ENCODE measurements around the gene FAM78A.

Gene FAM78A

DNA sequence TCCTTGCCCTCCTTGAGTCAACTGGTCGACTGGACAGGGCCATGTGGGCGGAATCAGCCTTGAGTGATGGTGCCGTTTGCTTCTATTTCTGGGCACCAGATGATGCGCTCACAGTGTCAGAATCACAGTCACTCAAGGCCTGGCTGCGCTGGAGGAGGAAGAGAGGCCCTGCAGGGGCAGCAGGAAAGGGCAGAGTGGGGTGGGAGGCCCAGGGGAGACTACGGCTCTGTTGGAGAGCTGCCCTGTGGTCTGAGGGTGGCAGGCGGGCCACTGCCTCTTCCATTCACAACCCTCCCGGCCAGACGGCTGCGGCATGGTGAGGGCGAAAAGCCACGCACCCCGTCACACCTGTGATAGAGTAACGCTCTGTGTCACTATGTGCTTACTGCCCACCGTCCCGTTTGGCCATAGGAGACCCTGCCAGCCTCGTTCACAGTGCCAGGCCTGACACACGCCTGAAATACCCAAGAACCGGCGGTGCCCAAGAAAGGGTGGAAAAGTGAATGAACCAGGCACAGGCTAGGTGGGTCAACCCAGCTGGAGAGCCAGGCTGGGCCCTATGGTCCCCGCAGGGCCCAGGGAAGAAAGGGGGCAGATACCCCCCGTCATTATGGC lies 23.1 kb upstream of the FAM78A start:
- Histone ChIP-seq H3K36me3 (ENCODE audit: control insufficient read depth, low read depth, low read length) (no peaks in the 10 kb centered on the region), H3K27ac (ENCODE audit: low read length) (no peak overlapping the region), H3K9ac (ENCODE audit: low read length) (no peak overlapping the region), H3K4me3 (ENCODE audit: low read length) (no peak overlapping the region), H3K27me3 (ENCODE audit: control insufficient read depth, insufficient read depth, low read length) (no peaks in the 10 kb centered on the region), H3K4me1 (ENCODE audit: control insufficient read depth, low read depth, low read length) (no peaks in the 10 kb centered on the region), H3K9me3 (ENCODE audit: control insufficient read depth, low read depth, low read length) (no peaks in the 10 kb centered on the region)

DNA sequence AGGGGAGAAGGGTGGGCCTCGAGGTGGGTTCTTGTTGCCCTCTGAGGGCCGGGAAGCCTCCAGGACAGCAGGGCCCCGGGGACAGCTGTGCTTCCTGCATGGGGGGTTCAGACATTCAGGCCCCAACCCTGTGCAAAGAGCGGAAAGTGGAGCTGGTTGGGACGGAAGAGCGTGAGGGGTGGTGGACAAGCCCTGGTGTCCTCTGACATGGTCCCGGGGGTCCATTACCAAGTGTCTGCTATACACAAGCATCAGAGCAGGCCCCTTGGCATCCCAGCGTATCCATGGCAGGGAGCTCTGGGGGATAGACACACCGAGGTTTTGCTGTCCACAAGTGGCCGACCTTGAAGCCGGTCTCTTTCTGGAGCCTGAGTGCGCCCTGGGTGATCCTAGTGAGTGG lies 22.5 kb upstream of the FAM78A start:
- Histone ChIP-seq H3K36me3 (ENCODE audit: control insufficient read depth, low read depth, low read length) (no peaks in the 10 kb centered on the region), H3K4me1 (ENCODE audit: control insufficient read depth, low read depth, low read length) (no peaks in the 10 kb centered on the region), H3K27ac (ENCODE audit: low read length) (no peak overlapping the region), H3K9ac (ENCODE audit: low read length) (no peak overlapping the region), H3K9me3 (ENCODE audit: control insufficient read depth, low read depth, low read length) (no peaks in the 10 kb centered on the region), H3K4me3 (ENCODE audit: low read length) (no peak overlapping the region), H3K27me3 (ENCODE audit: control insufficient read depth, insufficient read depth, low read length) (no peaks in the 10 kb centered on the region)

DNA sequence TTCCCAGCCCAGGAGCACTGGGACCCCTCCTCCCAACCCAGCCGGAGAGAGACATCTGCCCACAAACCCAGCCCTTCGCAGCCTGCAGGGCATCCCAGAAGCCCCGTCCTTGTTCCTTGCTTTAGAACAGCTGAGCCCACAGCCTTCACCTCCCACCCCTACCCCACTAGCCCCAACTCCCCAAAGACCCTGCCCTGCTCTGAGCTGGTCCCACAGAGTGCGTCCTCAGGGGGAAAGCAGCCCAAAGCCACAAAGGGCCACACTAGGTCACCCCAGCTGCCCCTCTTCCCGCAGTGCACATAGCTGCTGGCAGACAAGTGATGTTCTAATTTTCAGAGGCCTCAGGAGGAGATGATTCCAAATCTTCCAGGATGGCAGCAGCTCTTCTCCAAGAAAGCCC lies 22.0 kb upstream of the FAM78A start:
- no peaks in the 10 kb centered on the region for H3K4me1 ChIP-seq (ENCODE audit: control insufficient read depth, low read depth, low read length)
- no peaks in the 10 kb centered on the region for H3K9me3 ChIP-seq (ENCODE audit: control insufficient read depth, low read depth, low read length)
- no peak overlapping the region for H3K27ac ChIP-seq (ENCODE audit: low read length)
- no peaks in the 10 kb centered on the region for H3K27me3 ChIP-seq (ENCODE audit: control insufficient read depth, insufficient read depth, low read length)
- H3K4me3 ChIP-seq (ENCODE audit: low read length) = no peak overlapping the region
- H3K36me3 ChIP-seq (ENCODE audit: control insufficient read depth, low read depth, low read length) = no peaks in the 10 kb centered on the region
- no peak overlapping the region for H3K9ac ChIP-seq (ENCODE audit: low read length)

DNA sequence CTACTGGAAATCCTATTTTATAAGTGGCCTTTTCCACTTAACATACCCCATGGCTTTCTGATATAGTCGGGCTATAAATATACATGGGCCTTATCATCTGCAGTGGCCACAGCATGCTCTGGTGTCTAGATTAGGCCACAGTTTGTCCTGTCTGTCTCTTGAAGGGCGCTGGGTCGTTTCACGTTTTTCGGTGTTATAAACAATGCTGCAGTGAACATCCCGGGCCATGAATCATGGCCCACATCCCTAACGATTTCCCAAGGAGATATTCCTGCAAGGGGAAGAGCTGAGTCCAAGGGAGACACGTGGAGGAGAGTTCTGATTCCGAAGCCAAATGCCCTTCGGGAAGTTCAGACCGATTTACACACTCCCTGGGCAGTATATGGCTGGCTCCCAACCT lies 21.6 kb upstream of the FAM78A start:
- H3K27ac ChIP-seq (ENCODE audit: low read length) = no peak overlapping the region
- no peaks in the 10 kb centered on the region for H3K9me3 ChIP-seq (ENCODE audit: control insufficient read depth, low read depth, low read length)
- no peaks in the 10 kb centered on the region for H3K27me3 ChIP-seq (ENCODE audit: control insufficient read depth, insufficient read depth, low read length)
- H3K36me3 ChIP-seq (ENCODE audit: control insufficient read depth, low read depth, low read length) = no peaks in the 10 kb centered on the region
- no peak overlapping the region for H3K9ac ChIP-seq (ENCODE audit: low read length)
- no peak overlapping the region for H3K4me3 ChIP-seq (ENCODE audit: low read length)
- H3K4me1 ChIP-seq (ENCODE audit: control insufficient read depth, low read depth, low read length) = no peaks in the 10 kb centered on the region

DNA sequence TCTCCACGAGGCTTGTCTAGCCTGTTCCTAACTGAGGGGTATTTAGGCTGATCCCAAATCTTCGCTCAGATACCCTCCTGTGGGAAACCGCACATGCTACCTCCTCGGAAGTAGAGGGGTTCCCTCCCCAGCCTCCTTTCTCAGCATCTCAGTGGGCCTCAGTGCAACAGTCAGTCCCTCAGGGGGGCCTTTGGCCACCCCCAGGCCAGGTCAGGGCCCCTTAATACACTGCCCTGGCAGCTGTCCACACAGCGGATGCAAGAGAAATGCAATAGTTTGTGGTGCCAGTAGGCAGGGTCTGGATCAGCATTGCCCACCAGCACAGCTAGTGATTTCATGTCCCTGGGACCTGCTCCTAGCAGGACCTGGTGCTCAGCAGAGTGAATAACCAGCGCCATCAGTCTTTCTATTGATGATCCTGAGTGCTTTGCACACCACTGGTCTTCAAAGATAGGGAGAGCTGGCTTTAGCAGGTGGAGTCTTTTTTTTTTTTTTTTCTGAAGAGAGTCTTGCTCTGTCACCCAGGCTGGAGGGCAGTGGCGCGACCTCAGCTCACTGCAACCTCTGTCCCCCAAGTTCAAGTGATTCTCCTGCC lies 20.7 kb upstream of the FAM78A start:
- Histone ChIP-seq H3K27me3 (ENCODE audit: control insufficient read depth, insufficient read depth, low read length) (no peaks in the 10 kb centered on the region), H3K36me3 (ENCODE audit: control insufficient read depth, low read depth, low read length) (no peaks in the 10 kb centered on the region), H3K9me3 (ENCODE audit: control insufficient read depth, low read depth, low read length) (no peaks in the 10 kb centered on the region), H3K4me3 (ENCODE audit: low read length) (no peak overlapping the region), H3K27ac (ENCODE audit: low read length) (no peak overlapping the region), H3K4me1 (ENCODE audit: control insufficient read depth, low read depth, low read length) (no peaks in the 10 kb centered on the region), H3K9ac (ENCODE audit: low read length) (no peak overlapping the region)

DNA sequence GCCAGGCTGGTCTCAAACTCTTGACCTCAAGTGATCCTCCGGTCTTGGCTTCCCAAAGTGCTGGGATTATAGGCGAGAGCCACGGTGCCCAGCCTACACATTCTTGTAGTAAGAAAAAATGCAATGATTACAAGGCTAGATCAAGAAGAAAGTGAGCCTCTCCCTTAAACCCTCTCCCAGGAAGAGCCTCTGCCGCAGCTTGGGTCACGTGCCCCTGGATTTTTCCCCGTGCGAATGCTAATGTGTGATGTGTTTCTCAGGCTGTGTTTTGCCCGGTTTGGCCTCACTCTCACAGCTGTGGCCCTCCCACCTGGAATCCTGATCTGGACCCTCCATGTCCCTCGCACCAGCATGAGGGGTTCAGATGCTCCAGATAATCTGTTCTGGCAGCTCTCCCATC lies 20.1 kb upstream of the FAM78A start:
- Histone ChIP-seq H3K9me3 (ENCODE audit: control insufficient read depth, low read depth, low read length) (no peaks in the 10 kb centered on the region), H3K4me3 (ENCODE audit: low read length) (no peak overlapping the region), H3K27ac (ENCODE audit: low read length) (no peak overlapping the region), H3K36me3 (ENCODE audit: control insufficient read depth, low read depth, low read length) (no peaks in the 10 kb centered on the region), H3K27me3 (ENCODE audit: control insufficient read depth, insufficient read depth, low read length) (no peaks in the 10 kb centered on the region), H3K4me1 (ENCODE audit: control insufficient read depth, low read depth, low read length) (no peaks in the 10 kb centered on the region), H3K9ac (ENCODE audit: low read length) (no peak overlapping the region)

- Histone ChIP-seq H3K4me3 (ENCODE audit: low read length) (no peak overlapping the region), H3K4me1 (ENCODE audit: control insufficient read depth, low read depth, low read length) (no peaks in the 10 kb centered on the region), H3K9me3 (ENCODE audit: control insufficient read depth, low read depth, low read length) (no peaks in the 10 kb centered on the region), H3K27me3 (ENCODE audit: control insufficient read depth, insufficient read depth, low read length) (no peaks in the 10 kb centered on the region), H3K27ac (ENCODE audit: low read length) (no peak overlapping the region), H3K9ac (ENCODE audit: low read length) (no peak overlapping the region), H3K36me3 (ENCODE audit: control insufficient read depth, low read depth, low read length) (no peaks in the 10 kb centered on the region)
Measured at GRCh38 chr9:131292937-131293336, 16.6 kb upstream of the FAM78A start.

- Histone ChIP-seq H3K27ac (ENCODE audit: low read length) (no peak overlapping the region), H3K4me3 (ENCODE audit: low read length) (no peak overlapping the region), H3K27me3 (ENCODE audit: control insufficient read depth, insufficient read depth, low read length) (no peaks in the 10 kb centered on the region), H3K9ac (ENCODE audit: low read length) (no peak overlapping the region), H3K4me1 (ENCODE audit: control insufficient read depth, low read depth, low read length) (no peaks in the 10 kb centered on the region), H3K9me3 (ENCODE audit: control insufficient read depth, low read depth, low read length) (no peaks in the 10 kb centered on the region), H3K36me3 (ENCODE audit: control insufficient read depth, low read depth, low read length) (no peaks in the 10 kb centered on the region)
Measured at GRCh38 chr9:131291795-131292315, 15.5 kb upstream of the FAM78A start.

- Histone ChIP-seq H3K4me1 (ENCODE audit: control insufficient read depth, low read depth, low read length) (no peaks in the 10 kb centered on the region), H3K27ac (ENCODE audit: low read length) (no peak overlapping the region), H3K4me3 (ENCODE audit: low read length) (no peak overlapping the region), H3K27me3 (ENCODE audit: control insufficient read depth, insufficient read depth, low read length) (no peaks in the 10 kb centered on the region), H3K9me3 (ENCODE audit: control insufficient read depth, low read depth, low read length) (no peaks in the 10 kb centered on the region), H3K9ac (ENCODE audit: low read length) (no peak overlapping the region), H3K36me3 (ENCODE audit: control insufficient read depth, low read depth, low read length) (no peaks in the 10 kb centered on the region)
Measured at GRCh38 chr9:131290767-131291370, 14.6 kb upstream of the FAM78A start.

DNA sequence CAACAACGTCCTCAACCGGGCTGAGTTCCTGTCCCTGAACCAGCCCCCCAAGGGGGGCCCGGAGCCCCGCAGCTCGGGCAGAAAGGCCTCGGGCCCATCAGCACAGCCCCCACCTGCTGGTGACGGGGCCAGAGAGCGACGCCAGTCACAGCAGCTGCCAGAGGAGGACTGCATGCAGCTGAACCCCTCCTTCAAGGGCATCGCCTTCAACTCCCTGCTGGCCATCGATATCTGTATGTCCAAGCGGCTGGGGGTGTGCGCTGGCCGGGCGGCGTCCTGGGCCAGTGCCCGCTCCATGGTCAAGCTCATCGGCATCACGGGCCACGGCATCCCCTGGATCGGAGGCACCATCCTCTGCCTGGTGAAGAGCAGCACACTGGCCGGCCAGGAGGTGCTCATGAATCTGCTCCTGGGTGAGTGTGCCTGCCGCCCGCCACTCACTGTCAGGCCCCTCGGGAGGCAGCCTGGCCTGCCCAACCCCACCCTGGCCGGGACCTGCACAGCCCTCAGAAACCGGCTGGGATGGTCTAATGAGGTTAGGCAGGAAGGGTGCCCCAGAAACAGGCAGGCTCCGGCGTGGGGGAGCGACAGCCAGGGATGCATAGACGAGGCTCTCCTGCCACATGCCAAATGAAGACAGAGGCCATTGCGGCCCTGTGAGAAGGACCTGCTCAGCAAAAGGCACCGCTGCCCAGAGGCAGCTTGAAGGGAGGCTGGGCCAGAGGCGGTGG lies 13.9 kb upstream of the FAM78A start:
- Histone ChIP-seq H3K27me3 (ENCODE audit: control insufficient read depth, insufficient read depth, low read length) (no peaks in the 10 kb centered on the region), H3K36me3 (ENCODE audit: control insufficient read depth, low read depth, low read length) (no peaks in the 10 kb centered on the region), H3K27ac (ENCODE audit: low read length) (no peak overlapping the region), H3K9ac (ENCODE audit: low read length) (no peak overlapping the region), H3K4me3 (ENCODE audit: low read length) (no peak overlapping the region), H3K9me3 (ENCODE audit: control insufficient read depth, low read depth, low read length) (no peaks in the 10 kb centered on the region), H3K4me1 (ENCODE audit: control insufficient read depth, low read depth, low read length) (no peaks in the 10 kb centered on the region)

DNA sequence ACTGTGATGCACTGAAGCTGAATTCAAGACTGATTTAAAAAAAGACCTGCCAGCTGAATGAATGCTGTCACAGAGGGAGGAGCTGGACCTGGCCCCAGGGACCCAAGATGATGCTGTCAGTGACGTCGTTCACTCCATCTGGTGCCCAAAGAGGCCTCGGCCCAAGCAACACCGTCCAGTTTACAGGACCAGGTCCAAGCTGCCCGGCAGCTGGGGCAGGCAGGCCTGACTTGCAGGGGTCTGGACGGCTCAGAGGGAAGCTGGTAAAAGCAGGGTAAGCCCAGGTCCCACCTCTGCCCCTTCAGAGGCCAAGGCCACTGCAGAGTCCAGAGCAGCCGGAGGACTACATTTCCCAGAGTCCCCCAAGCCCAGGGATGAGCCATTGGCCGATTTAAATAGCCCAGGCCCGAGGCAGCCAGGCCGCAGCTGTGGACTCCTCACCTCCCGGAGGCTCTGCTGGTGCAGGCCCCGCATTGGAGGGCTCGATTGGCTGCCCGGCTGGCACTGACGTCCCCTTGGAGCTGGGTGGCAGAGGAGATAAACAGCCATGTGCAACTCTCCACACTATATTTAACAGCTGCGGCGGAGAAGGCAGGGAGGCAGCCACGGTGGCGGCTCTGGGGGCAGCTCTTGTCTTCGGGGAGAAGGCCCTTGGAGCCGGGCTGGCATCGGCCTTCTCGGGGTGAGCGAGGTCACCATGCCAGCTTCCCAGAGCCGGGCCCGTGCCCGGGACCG lies 13.2 kb upstream of the FAM78A start, which contains the start of gene PLPP7:
Gene PLPP7, plus strand, starts transcription at position 423 of the 735 bp plus-strand sequence. Its CDS starts 275 bp downstream, at position 698.
- Histone ChIP-seq H3K27ac (ENCODE audit: low read length) (no peak within 1 kb of the TSS), H3K4me1 (ENCODE audit: control insufficient read depth, low read depth, low read length) (no peaks in the 10 kb centered on the region), H3K4me3 (ENCODE audit: low read length) (no peak within 1 kb of the TSS), H3K9me3 (ENCODE audit: control insufficient read depth, low read depth, low read length) (no peaks in the 10 kb centered on the region), H3K9ac (ENCODE audit: low read length) (no peak within 1 kb of the TSS), H3K27me3 (ENCODE audit: control insufficient read depth, insufficient read depth, low read length) (no peaks in the 10 kb centered on the region), H3K36me3 (ENCODE audit: control insufficient read depth, low read depth, low read length) (no peaks in the 10 kb centered on the region)
